Body of pancreas (tissue), 4 donors: ENCODE measurements around the gene SNAPC4. TPM values are rescaled to one million over a fixed set of nuclear protein-coding genes. Genes with fewer than 3 reads are reported as not detected.

Source experiments
- ATAC-seq: fragments of 150-250 bp; one replicate; pipeline ENCODE4 v1.9.1; 2016
- DNase-seq, 4 donors: peaks; one replicate each; pipeline ENCODE4 v3.0.0-alpha.2; 2019
- H3K27ac ChIP-seq, 4 donors: fragments of 200-600 bp; sonication (generic); 1 replicate in 3 of 4; 2 replicates in 1 of 4; pipeline versions ENCODE4 v1.5.1 to v1.6.1; 2016 to 2019; ENCODE audit warnings: mild to moderate bottlenecking in 1 of 4, mixed read lengths in 1 of 4, moderate library complexity in 1 of 4
- H3K27me3 ChIP-seq, 2 donors: fragments of 200-600 bp; sonication (generic); one replicate each; pipeline ENCODE4 v1.6.0; 2016; ENCODE audit warnings: mild to moderate bottlenecking in 1 of 2
- H3K36me3 ChIP-seq, 2 donors: fragments of 200-600 bp; sonication (generic); replicated peaks in 1 of 2; 2 replicates each; pipeline ENCODE4 v1.5.1; 2016; ENCODE audit warnings: low read depth in 2 of 2; ENCODE audit not compliant: insufficient read depth in 1 of 2
- H3K4me1 ChIP-seq: fragments of 200-600 bp; sonication (generic); one replicate; pipeline ENCODE4 v1.6.0; 2016
- H3K4me3 ChIP-seq, 2 donors: fragments of 200-600 bp; sonication (generic); 1 replicate in 1 of 2; 2 replicates in 1 of 2; pipeline ENCODE4 v1.5.1; 2016 to 2019
- H3K9me3 ChIP-seq, 3 donors: fragments of 200-600 bp; sonication (generic); 1 replicate in 2 of 3; 2 replicates in 1 of 3; pipeline ENCODE4 v1.5.1; 2016
- CTCF ChIP-seq, 7 experiments: fragments of 450-650 bp in 4 of 7; fragments of 200-600 bp in 3 of 7; sonication (generic) in 3 of 7; IDR thresholded peaks; one replicate each; pipeline ENCODE4 v1.5.1; 2016 to 2019; ENCODE audit warnings: antibody characterized with exemption in 7 of 7
- POLR2A ChIP-seq, 3 donors: fragments of 450-650 bp; IDR thresholded peaks; one replicate each; pipeline ENCODE4 v1.6.1; 2016; ENCODE audit warnings: antibody characterized with exemption in 3 of 3, mild to moderate bottlenecking in 2 of 3
- WGBS, 2 donors: methylation state at CpG; one replicate each; pipeline ENCODE4 v1.1.5; 2017; 5-methylcytosine and 5-hydroxymethylcytosine counted together
- intact Hi-C: fragments of 100-400 bp; cut with DNase I; formaldehyde crosslinking; loops from one replicate; pipeline ENCODE4 v1.15.1; 2023
- total RNA-seq, 2 donors: library from RNA; depleted of rRNA; stranded (reverse); fragments of >200 nt; gene quantifications; one replicate each; pipeline ENCODE4 v1.1.0, GENCODE V29; 2016

The SNAPC4 gene
- total RNA-seq, 2 donors from 2014 or later, result 8.8 to 19.1 TPM

- no peaks in the 10 kb centered on the region for H3K9me3 ChIP-seq
- ATAC-seq (no peak), DNase-seq (no peak)
- no peak overlapping the region for H3K4me3 ChIP-seq
- intact Hi-C loops, result no loop called here
- WGBS, 2 donors, result 80 to 81% methylated on average over 7 of the region's 7 CpGs
- no peak overlapping the region for H3K27ac ChIP-seq
- H3K27me3 ChIP-seq, result no peaks in the 10 kb centered on the region
- H3K4me1 ChIP-seq, result peaks cover 18% of the 10 kb centered on the region
- no peak for TF ChIP-seq POLR2A (IDR thresholded peaks at IDR 0.05)
- no peak for TF ChIP-seq CTCF (IDR thresholded peaks at IDR 0.05)
- H3K36me3 ChIP-seq, result peaks cover 0 to 7% of the 10 kb centered on the region in 2 donors
Observed at GRCh38 chr9:136405481-136405880, 5.5 kb upstream of the SNAPC4 start.

GRCh38 chr9:136404801-136405136 is 4.8 kb upstream of the SNAPC4 start:
- H3K4me1 ChIP-seq, result peaks cover 19% of the 10 kb centered on the region
- ATAC-seq, result no peak
- H3K4me3 ChIP-seq, result no peak overlapping the region
- H3K36me3 ChIP-seq, result peaks cover 0 to 7% of the 10 kb centered on the region in 2 donors
- no peak overlapping the region for H3K27ac ChIP-seq
- no peaks in the 10 kb centered on the region for H3K9me3 ChIP-seq
- DNase-seq, result no peak
- 81 to 85% methylated on average over 14 of the region's 14 CpGs for WGBS, 2 donors
- intact Hi-C loops, result loop anchor here (5.0 kb wide), 2 partner anchors 67 to 87 kb away; no protein-coding TSS in a partner anchor
- TF ChIP-seq CTCF (IDR thresholded peaks at IDR 0.05) (no peak), POLR2A (IDR thresholded peaks at IDR 0.05) (no peak)
- no peaks in the 10 kb centered on the region for H3K27me3 ChIP-seq

GRCh38 chr9:136403915-136404800 is 4.2 kb upstream of the SNAPC4 start:
- Histone ChIP-seq H3K27me3 (no peaks in the 10 kb centered on the region), H3K27ac (no peak overlapping the region), H3K9me3 (no peaks in the 10 kb centered on the region), H3K4me1 (peaks cover 17% of the 10 kb centered on the region), H3K4me3 (no peak overlapping the region), H3K36me3 (peaks cover 0 to 7% of the 10 kb centered on the region in 2 donors)
- ATAC-seq (no peak), DNase-seq (no peak)
- WGBS, 2 donors, result 87 to 92% methylated on average over 26 to 30 of the region's 32 CpGs
- no peak for TF ChIP-seq POLR2A (IDR thresholded peaks at IDR 0.05)
- no peak for TF ChIP-seq CTCF (IDR thresholded peaks at IDR 0.05)
- intact Hi-C loops, result loop anchor here (5.0 kb wide), 2 partner anchors 67 to 87 kb away; no protein-coding TSS in a partner anchor

GRCh38 chr9:136403538-136403914 is 3.6 kb upstream of the SNAPC4 start:
- TF ChIP-seq POLR2A (IDR thresholded peaks at IDR 0.05) (no peak), CTCF (IDR thresholded peaks at IDR 0.05) (no peak)
- ATAC-seq (no peak), DNase-seq (no peak)
- H3K9me3 ChIP-seq, result no peaks in the 10 kb centered on the region
- H3K4me1 ChIP-seq, result peaks cover 17% of the 10 kb centered on the region
- WGBS, 2 donors, result 91 to 100% methylated on average over 3 to 5 of the region's 5 CpGs
- H3K4me3 ChIP-seq, result no peak overlapping the region
- intact Hi-C loops, result loop anchor here (5.0 kb wide), 2 partner anchors 66 to 86 kb away; no protein-coding TSS in a partner anchor
- H3K27ac ChIP-seq, result no peak overlapping the region
- no peaks in the 10 kb centered on the region for H3K27me3 ChIP-seq
- peaks cover 0 to 7% of the 10 kb centered on the region in 2 donors for H3K36me3 ChIP-seq
